OCI-LY7 (cell line): Measurements from ENCODE around the gene MET. TPM values are rescaled to one million over a fixed set of nuclear protein-coding genes. Genes with fewer than 3 reads are reported as not detected.

Experiments used
- BruUV-seq: library from RNA; stranded (reverse); fragments of 400-500 nt; replicated peaks from 2 replicates; lab custom pipeline; 2021; lab: Mats Ljungman, UMichigan
- CTCF ChIA-PET: fragments of 300-600 bp; sonication (Branson Sonifier 250); formaldehyde crosslinking; loops from one replicate; lab custom pipeline; 2022; ENCODE audit warnings: antibody characterized with exemption; ENCODE audit not compliant: unreplicated experiment; lab: Charles Lee
- POLR2A ChIA-PET: fragments of 300-600 bp; sonication (Branson Sonifier 250); formaldehyde crosslinking; loops from one replicate; lab custom pipeline; 2022; ENCODE audit warnings: antibody characterized with exemption; lab: Charles Lee
- DNase-seq: peaks from one replicate; pipeline ENCODE4 v3.0.0-alpha.2; 2015; ENCODE audit warnings: low spot score
- H2AFZ ChIP-seq: fragments of 200-600 bp; sonication (generic), shearing (Covaris generic); 2 replicates; pipeline ENCODE4 v1.6.1; 2014; ENCODE audit warnings: mild to moderate bottlenecking, antibody characterized with exemption, low read length, moderate library complexity
- H3K27ac ChIP-seq: fragments of 200-600 bp; sonication (generic); 2 replicates; pipeline ENCODE4 v1.5.1; 2014; ENCODE audit warnings: mixed run types, low read depth, mild to moderate bottlenecking, moderate library complexity, low read length, inconsistent platforms; ENCODE audit not compliant: poor library complexity, severe bottlenecking
- H3K36me3 ChIP-seq: fragments of 200-600 bp; sonication (generic); 2 replicates; pipeline ENCODE4 v1.6.1; 2014; ENCODE audit warnings: mild to moderate bottlenecking, antibody characterized with exemption, low read length, moderate library complexity, mixed read lengths; ENCODE audit not compliant: insufficient read depth
- H3K4me1 ChIP-seq: fragments of 200-600 bp; sonication (generic); 2 replicates; pipeline ENCODE4 v1.5.1; 2014; ENCODE audit warnings: mild to moderate bottlenecking, low read length; ENCODE audit not compliant: insufficient read depth, poor library complexity, severe bottlenecking
- H3K4me2 ChIP-seq: fragments of 200-600 bp; sonication (generic); 2 replicates; pipeline ENCODE4 v1.6.1; 2014; ENCODE audit warnings: mild to moderate bottlenecking, low read length
- H3K4me3 ChIP-seq: fragments of 200-600 bp; sonication (generic); 2 replicates; pipeline ENCODE4 v1.5.1; 2014; ENCODE audit warnings: mild to moderate bottlenecking, low read depth, low read length; ENCODE audit not compliant: poor library complexity, severe bottlenecking
- H3K79me2 ChIP-seq: fragments of 200-600 bp; sonication (generic); 2 replicates; pipeline ENCODE4 v1.6.1; 2016; ENCODE audit warnings: low read depth, mild to moderate bottlenecking, low read length, moderate library complexity, mixed read lengths; ENCODE audit not compliant: insufficient read depth
- H3K9me2 ChIP-seq: fragments of 200-600 bp; sonication (generic); 2 replicates; pipeline ENCODE4 v1.6.1; 2016; ENCODE audit warnings: mild to moderate bottlenecking, low read length, mixed read lengths; ENCODE audit not compliant: insufficient read depth
- H3K9me3 ChIP-seq: fragments of 200-600 bp; sonication (generic); 2 replicates; pipeline ENCODE4 v1.6.1; 2014; ENCODE audit warnings: mild to moderate bottlenecking, mixed run types, low read length, mixed read lengths
- H4K20me1 ChIP-seq: fragments of 200-600 bp; sonication (generic); 2 replicates; pipeline ENCODE4 v1.6.1; 2014; ENCODE audit warnings: mild to moderate bottlenecking, antibody characterized with exemption, low read length, moderate library complexity, mixed read lengths; ENCODE audit not compliant: insufficient read depth
- EZH2phosphoT487 ChIP-seq: fragments of 200-600 bp; sonication (generic); IDR thresholded peaks from 2 replicates; pipeline ENCODE4 v1.6.1; 2018; ENCODE audit warnings: low read depth, borderline replicate concordance, mild to moderate bottlenecking, mixed run types, antibody characterized with exemption, low read length, moderate library complexity, mixed read lengths
- intact Hi-C: fragments of 100-400 bp; cut with micrococcal nuclease; formaldehyde crosslinking; loops from one replicate; pipeline ENCODE4 v1.10.0; 2022; ENCODE audit not compliant: unreplicated experiment
- total RNA-seq, 2 experiments: library from RNA; depleted of rRNA in 1 of 2; stranded (reverse); fragments of >200 nt in 1 of 2; shearing (Covaris generic) in 1 of 2; gene quantifications; 2 replicates each; pipeline ENCODE4 v1.2.3, GENCODE V29; 2014 to 2022
- TF ChIP-seq, protein P1 (sequence below): fragments of 200-600 bp; sonication (generic); conservative IDR thresholded peaks from 2 replicates; pipeline ENCODE4 v1.5.1; 2014; ENCODE audit warnings: mild to moderate bottlenecking, antibody characterized with exemption, low read length, moderate library complexity, mixed read lengths

Gene MET
- total RNA-seq, 2 experiments from 2014 or later: not detected

DNA sequence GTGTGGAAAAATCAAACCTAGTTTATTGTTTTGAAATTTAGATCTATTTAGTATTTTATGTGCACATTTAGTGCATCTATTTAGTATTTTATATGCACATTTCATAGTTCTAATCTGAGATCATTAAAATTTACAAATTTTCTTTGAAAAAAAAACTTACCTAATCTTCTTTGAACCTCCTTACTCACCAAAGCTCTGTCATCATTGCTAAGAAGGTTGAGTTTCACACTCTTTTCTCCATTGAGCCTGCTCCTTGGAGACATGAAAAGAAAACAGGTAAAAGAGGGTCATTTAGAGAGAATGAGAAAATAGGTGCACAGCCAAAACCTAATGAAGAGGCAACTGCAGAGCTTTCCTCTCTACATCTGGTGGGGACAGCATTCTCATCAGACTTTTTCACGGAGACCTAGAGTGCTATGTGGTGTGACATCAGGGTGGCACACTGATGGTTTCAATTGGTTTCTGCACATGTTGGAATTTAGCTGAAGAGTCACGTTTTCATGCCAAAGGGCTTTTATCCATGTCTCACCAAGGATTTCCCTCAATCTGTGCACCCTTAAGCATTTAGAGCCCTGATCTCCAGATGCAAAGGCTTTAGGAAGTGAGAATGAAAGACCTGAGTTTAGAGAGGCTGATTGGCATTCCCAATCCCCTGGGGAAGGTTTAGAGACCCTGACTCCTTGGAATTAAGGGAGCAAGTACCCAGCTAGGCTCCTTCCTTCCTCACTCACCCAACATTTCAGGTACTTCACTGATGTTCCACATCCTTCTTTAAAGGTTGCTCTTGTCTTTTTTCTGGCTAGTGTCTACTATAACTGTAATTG lies 101.1 kb downstream of the MET start:
- Histone ChIP-seq H3K4me3 (no peak overlapping the region), H3K9me3 (no peaks in the 10 kb centered on the region), H3K79me2 (no peaks in the 10 kb centered on the region), H4K20me1 (no peaks in the 10 kb centered on the region), H3K4me1 (no peaks in the 10 kb centered on the region), H2AFZ (no peak overlapping the region), H3K4me2 (no peak overlapping the region), H3K36me3 (no peaks in the 10 kb centered on the region), H3K9me2 (no peaks in the 10 kb centered on the region), H3K27ac (no peak overlapping the region)
- intact Hi-C loops: no loop called here
- no peak for DNase-seq
- no TSS peak for BruUV-seq
- ChIA-PET POLR2A (interaction anchor here (0.5 to 1.2 kb wide), 2 partner anchors 11 to 150 kb away, joined by 3 to 5 read pairs; no protein-coding TSS in a partner anchor), CTCF (no interaction called here)
- TF ChIP-seq, protein P1, sequence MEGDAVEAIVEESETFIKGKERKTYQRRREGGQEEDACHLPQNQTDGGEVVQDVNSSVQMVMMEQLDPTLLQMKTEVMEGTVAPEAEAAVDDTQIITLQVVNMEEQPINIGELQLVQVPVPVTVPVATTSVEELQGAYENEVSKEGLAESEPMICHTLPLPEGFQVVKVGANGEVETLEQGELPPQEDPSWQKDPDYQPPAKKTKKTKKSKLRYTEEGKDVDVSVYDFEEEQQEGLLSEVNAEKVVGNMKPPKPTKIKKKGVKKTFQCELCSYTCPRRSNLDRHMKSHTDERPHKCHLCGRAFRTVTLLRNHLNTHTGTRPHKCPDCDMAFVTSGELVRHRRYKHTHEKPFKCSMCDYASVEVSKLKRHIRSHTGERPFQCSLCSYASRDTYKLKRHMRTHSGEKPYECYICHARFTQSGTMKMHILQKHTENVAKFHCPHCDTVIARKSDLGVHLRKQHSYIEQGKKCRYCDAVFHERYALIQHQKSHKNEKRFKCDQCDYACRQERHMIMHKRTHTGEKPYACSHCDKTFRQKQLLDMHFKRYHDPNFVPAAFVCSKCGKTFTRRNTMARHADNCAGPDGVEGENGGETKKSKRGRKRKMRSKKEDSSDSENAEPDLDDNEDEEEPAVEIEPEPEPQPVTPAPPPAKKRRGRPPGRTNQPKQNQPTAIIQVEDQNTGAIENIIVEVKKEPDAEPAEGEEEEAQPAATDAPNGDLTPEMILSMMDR: no peak
- no peak for TF ChIP-seq EZH2phosphoT487

DNA sequence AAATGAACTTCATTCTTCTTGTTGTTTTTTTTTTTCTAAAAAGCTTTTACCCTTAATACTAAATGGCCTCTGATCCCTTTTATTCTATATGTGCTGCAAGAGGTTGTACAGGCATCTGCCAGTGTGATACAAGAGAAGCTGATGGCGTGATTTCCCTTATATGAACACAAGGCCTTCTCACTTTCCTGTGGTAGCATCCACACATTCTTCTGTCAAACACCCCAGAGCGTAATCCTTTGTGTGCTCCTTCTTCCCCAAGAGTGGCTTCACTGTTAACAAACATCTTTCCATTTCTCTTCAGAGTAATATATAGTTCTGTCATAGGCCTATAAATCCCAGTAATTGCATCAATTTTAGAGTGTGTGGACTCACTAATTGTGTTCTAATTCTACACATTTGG lies 104.0 kb downstream of the MET start:
- CTCF ChIA-PET: no interaction called here
- Histone ChIP-seq H2AFZ (no peak overlapping the region), H3K36me3 (no peaks in the 10 kb centered on the region), H3K9me2 (no peaks in the 10 kb centered on the region), H3K79me2 (no peaks in the 10 kb centered on the region), H3K9me3 (no peaks in the 10 kb centered on the region), H3K4me3 (no peak overlapping the region), H3K4me2 (no peak overlapping the region), H3K4me1 (no peaks in the 10 kb centered on the region), H3K27ac (no peak overlapping the region), H4K20me1 (no peaks in the 10 kb centered on the region)
- POLR2A ChIA-PET: no interaction called here
- TF ChIP-seq, protein P1: no peak
- BruUV-seq: no TSS peak
- no peak for DNase-seq
- intact Hi-C loops: no loop called here

DNA sequence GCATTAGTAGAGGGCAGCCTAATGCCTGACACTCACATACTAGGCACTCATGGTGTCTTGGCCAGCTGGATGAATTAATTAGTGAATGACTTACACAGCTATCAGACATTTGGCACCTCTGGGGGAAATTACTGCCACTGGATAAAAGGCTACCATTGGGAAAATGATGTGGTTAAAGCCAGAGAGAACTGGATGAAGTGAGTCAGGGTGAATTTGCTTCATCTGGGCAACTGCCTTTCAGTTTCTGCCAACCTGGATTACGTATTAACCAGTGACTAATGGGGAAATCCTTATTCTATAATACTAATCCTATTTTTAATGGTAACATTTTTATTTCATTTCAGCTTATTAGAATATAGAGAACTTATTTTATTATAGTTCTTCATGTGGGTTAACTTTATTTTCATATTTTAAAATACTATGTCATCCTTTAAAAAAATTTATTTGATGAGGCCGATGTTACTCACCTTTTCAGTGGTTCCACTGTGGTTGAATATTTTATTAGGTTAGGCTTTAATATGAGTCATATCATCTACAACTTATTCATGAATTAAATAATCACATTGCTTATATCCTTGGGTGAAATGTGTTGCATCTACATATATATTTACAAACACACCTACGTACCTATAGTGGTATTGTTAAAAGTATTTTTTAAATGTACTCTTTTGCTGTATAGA lies 104.8 kb downstream of the MET start:
- Histone ChIP-seq H3K27ac (no peak overlapping the region), H2AFZ (no peak overlapping the region), H3K4me1 (no peaks in the 10 kb centered on the region), H3K4me2 (no peak overlapping the region), H3K36me3 (no peaks in the 10 kb centered on the region), H3K79me2 (no peaks in the 10 kb centered on the region), H3K9me2 (no peaks in the 10 kb centered on the region), H4K20me1 (no peaks in the 10 kb centered on the region), H3K4me3 (no peak overlapping the region), H3K9me3 (no peaks in the 10 kb centered on the region)
- intact Hi-C loops: no loop called here
- CTCF ChIA-PET: no interaction called here
- no TSS peak for BruUV-seq
- TF ChIP-seq, protein P1: no peak
- TF ChIP-seq EZH2phosphoT487: no peak
- POLR2A ChIA-PET: interaction anchor here (0.6 to 1.5 kb wide), 2 partner anchors 13 to 260 kb away, joined by 3 to 5 read pairs; no protein-coding TSS in a partner anchor
- no peak for DNase-seq
